Measurements from ENCODE around the gene TMEM245. TPM values are rescaled to one million over a fixed set of nuclear protein-coding genes. Genes with fewer than 3 reads are reported as not detected.

TMEM245 gene
- polyA plus RNA-seq, 2 of the 4 experiments (the other 2 are of a cell fraction) = 44.9 to 88.9 TPM

DNA sequence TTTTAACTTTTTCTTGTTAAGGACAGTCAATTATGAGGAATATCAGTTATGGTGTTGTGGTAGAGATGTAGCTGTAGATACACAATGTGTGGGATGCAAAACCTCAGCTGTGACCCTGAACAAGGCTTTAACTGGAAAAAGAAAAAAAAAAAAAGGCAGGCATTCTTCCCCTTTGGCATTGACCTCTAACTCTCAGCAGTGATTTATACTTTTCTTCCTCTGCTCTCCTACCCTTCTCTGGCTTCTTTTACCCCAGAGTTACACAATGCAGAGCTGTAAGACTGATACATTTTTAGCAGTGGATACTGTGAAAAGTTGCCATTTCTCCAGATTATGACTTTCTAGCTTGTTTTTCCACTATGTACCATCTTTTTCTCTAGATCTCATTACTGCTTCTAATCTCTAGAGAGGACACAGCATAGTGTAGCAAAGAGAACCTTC is 108.5 kb downstream of the TMEM245 start:
- ChIA-PET POLR2A (no interaction called here), CTCF (interaction anchor here (0.5 to 1.6 kb wide), 3 partner anchors 15 to 66 kb away, joined by 3 to 5 read pairs (median 5); no protein-coding TSS in a partner anchor)
- H3K4me1 ChIP-seq = peaks cover 29% of the 10 kb centered on the region
- peak overlapping the region; percentile 88 for H3K4me2 ChIP-seq
- ATAC-seq (no peak), DNase-seq (ENCODE audit: low read depth in 1 of 2, low spot score in 1 of 2) (no peak), FAIRE-seq (no peak)
- no peak for TF ChIP-seq NFE2L2 (conservative IDR thresholded peaks at IDR 0.05; ENCODE audit: low read length)
- TF ChIP-seq, protein P1, sequence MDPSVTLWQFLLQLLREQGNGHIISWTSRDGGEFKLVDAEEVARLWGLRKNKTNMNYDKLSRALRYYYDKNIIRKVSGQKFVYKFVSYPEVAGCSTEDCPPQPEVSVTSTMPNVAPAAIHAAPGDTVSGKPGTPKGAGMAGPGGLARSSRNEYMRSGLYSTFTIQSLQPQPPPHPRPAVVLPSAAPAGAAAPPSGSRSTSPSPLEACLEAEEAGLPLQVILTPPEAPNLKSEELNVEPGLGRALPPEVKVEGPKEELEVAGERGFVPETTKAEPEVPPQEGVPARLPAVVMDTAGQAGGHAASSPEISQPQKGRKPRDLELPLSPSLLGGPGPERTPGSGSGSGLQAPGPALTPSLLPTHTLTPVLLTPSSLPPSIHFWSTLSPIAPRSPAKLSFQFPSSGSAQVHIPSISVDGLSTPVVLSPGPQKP (IDR thresholded peaks at IDR 0.05; ENCODE audit: low read depth, low read length) = no peak
- TF ChIP-seq EHF (CRISPR knock-in tag; IDR thresholded peaks at IDR 0.05) = no peak
- no peak for TF ChIP-seq JUNB (IDR thresholded peaks at IDR 0.05)
- no peak for TF ChIP-seq HOXB13 (CRISPR knock-in tag; IDR thresholded peaks at IDR 0.05; ENCODE audit: low read depth)
- no peak for TF ChIP-seq EHMT2 (IDR thresholded peaks at IDR 0.05; ENCODE audit: low read depth)
- no peak overlapping the region for H3K4me3 ChIP-seq
- no peaks in the 10 kb centered on the region for H3K9me3 ChIP-seq
- peak overlapping the region in 1 of 2 experiments; percentile 90; a peak in 4 of 6 replicates for H3K27ac ChIP-seq

GRCh38 chr9:109010746-109011145 is 109.0 kb downstream of the TMEM245 start:
- FAIRE-seq (no peak), ATAC-seq (no peak), DNase-seq (ENCODE audit: low read depth in 1 of 2, low spot score in 1 of 2) (peak; percentile 50 to 66)
- ChIA-PET POLR2A (no interaction called here), CTCF (interaction anchor here (0.5 to 1.6 kb wide), 3 partner anchors 15 to 67 kb away, joined by 3 to 5 read pairs (median 5); no protein-coding TSS in a partner anchor)
- Histone ChIP-seq H3K4me1 (peaks cover 29% of the 10 kb centered on the region), H3K4me3 (no peak overlapping the region), H3K4me2 (peak overlapping the region; percentile 88), H3K27ac (no peak overlapping the region), H3K9me3 (no peaks in the 10 kb centered on the region)
- 5% methylated on average over 1 of the region's 1 CpG for WGBS (ENCODE audit: missing lambda C conversion rate)
- TF ChIP-seq FOXS1 (CRISPR knock-in tag; IDR thresholded peaks at IDR 0.05) (no peak), MAFK (IDR thresholded peaks at IDR 0.05; ENCODE audit: partially characterized antibody) (peak; percentile 5), FOSL2 (IDR thresholded peaks at IDR 0.05) (peak; percentile 56), FOSL2 (CRISPR knock-in tag; IDR thresholded peaks at IDR 0.05) (peak; percentile 89)

DNA sequence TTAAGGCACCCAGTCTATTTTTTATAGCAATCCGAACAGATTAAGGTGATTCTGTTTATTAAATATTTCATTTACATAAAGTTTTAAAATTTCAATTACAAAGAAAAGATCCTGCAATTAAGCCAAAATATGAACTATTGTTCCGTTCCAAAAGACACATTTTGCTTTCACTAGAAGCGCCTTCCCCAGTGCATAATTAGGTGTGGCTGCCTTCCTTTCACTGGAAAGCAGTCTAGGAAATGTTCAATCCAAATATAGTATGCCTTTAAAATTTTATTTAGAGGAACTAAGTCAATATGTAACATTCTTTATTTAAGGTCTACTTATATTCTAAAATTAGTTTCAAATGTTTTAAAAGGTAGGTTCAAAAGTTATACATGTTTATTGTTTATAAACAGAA is 114.1 kb downstream of the TMEM245 start:
- FAIRE-seq (no peak), ATAC-seq (no peak), DNase-seq (ENCODE audit: low read depth in 1 of 2, low spot score in 1 of 2) (no peak)
- H3K4me2 ChIP-seq = no peak overlapping the region
- ChIA-PET CTCF (interaction anchor here (1.0 kb wide), 1 partner anchor 48 kb away, joined by 3 read pairs; no protein-coding TSS in a partner anchor), POLR2A (no interaction called here)
- H3K9me3 ChIP-seq = peaks cover 13% of the 10 kb centered on the region; the same call in 2 of the 3 replicates
- H3K27ac ChIP-seq = no peak overlapping the region
- no peak for TF ChIP-seq HDAC2 (IDR thresholded peaks at IDR 0.05)
- no peak for TF ChIP-seq TFCP2L1 (CRISPR knock-in tag; IDR thresholded peaks at IDR 0.05)
- TF ChIP-seq EP300 (IDR thresholded peaks at IDR 0.05) = no peak
- WGBS (ENCODE audit: missing lambda C conversion rate) = 91% methylated on average over 3 of the region's 3 CpGs
- H3K4me1 ChIP-seq = peaks cover 11% of the 10 kb centered on the region
- no peak overlapping the region for H3K4me3 ChIP-seq

DNA sequence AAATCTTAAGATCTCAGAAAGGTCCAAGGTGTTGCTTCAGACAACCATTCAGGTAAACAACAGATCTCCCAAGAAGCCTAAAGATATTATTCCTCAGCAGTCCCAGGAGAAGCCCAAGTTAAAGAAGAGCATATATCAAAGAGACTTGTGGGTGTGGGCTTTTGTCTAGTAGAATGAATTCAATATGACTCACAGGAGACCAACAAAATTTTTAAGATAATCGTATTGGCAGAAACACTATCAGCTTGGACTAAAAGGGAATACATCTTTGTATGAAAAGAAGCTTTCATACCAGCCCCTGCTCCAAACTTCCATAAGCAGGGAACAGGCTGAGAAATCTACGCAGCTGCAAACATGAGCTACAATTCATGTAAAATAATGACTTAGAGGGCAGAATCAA is 116.6 kb downstream of the TMEM245 start:
- Histone ChIP-seq H3K4me2 (no peak overlapping the region), H3K4me3 (no peak overlapping the region), H3K9me3 (peaks cover 13% of the 10 kb centered on the region; the same call in 2 of the 3 replicates), H3K4me1 (peaks cover 6% of the 10 kb centered on the region; the same call in 2 of the 3 replicates), H3K27ac (no peak overlapping the region)
- FAIRE-seq (no peak), ATAC-seq (no peak), DNase-seq (ENCODE audit: low read depth in 1 of 2, low spot score in 1 of 2) (no peak)
- 92% methylated on average over 2 of the region's 2 CpGs for WGBS (ENCODE audit: missing lambda C conversion rate)
- CTCF ChIA-PET = interaction anchor here (0.7 to 1.5 kb wide), 5 partner anchors 9 to 180 kb away, joined by 3 to 6 read pairs (median 3); no protein-coding TSS in a partner anchor
- no peak for TF ChIP-seq TP53 (CRISPR knock-in tag; IDR thresholded peaks at IDR 0.05)
- no peak for TF ChIP-seq EP300 (IDR thresholded peaks at IDR 0.05)
- no peak for TF ChIP-seq HEYL (CRISPR knock-in tag; IDR thresholded peaks at IDR 0.05)
- TF ChIP-seq SREBF2 (IDR thresholded peaks at IDR 0.05) = no peak
- TF ChIP-seq EHF (CRISPR knock-in tag; IDR thresholded peaks at IDR 0.05) = no peak
- no peak for TF ChIP-seq RAD21 (conservative IDR thresholded peaks at IDR 0.05 in 1 of 2, IDR thresholded peaks at IDR 0.05 in 1 of 2)
- no peak for TF ChIP-seq ESRRA (IDR thresholded peaks at IDR 0.05; ENCODE audit: borderline replicate concordance, low read length)
- no peak for TF ChIP-seq CBX2 (IDR thresholded peaks at IDR 0.05; ENCODE audit: borderline replicate concordance, low read depth)
- no peak for TF ChIP-seq RARB (CRISPR knock-in tag; IDR thresholded peaks at IDR 0.05)
- POLR2A ChIA-PET = no interaction called here
